ENCODE measurements around the gene HOXC13.

GRCh38 chr12:53994264-53995001 is 55.8 kb downstream of the HOXC13 start:
- TF ChIP-seq POLR2A (IDR thresholded peaks at IDR 0.05; ENCODE audit: low read depth, low read length) (no peak), POLR2AphosphoS5 (IDR thresholded peaks at IDR 0.05; ENCODE audit: low read depth, low read length) (no peak)
